ENCODE data around the gene MEGF11. TPM values are rescaled to one million over a fixed set of nuclear protein-coding genes. Genes with fewer than 3 reads are reported as not detected.

Gene MEGF11
- total RNA-seq, 1 donor from 2014 or later: not detected

GRCh38 chr15:66193066-66193465 is 60.5 kb downstream of the MEGF11 start:
- Histone ChIP-seq H3K4me3 (ENCODE audit: low read depth, low read length) (no peak overlapping the region), H3K36me3 (ENCODE audit: control insufficient read depth, insufficient read depth, low read length) (no peaks in the 10 kb centered on the region), H3K27me3 (ENCODE audit: control insufficient read depth, insufficient read depth, low read length) (no peaks in the 10 kb centered on the region)
- TF ChIP-seq CTCF (IDR thresholded peaks at IDR 0.05; ENCODE audit: insufficient read depth, low read length, severe bottlenecking): no peak
- no peak for FAIRE-seq
- DNase-seq (ENCODE audit: low read depth): no peak

- Histone ChIP-seq H3K36me3 (ENCODE audit: control insufficient read depth, insufficient read depth, low read length) (no peaks in the 10 kb centered on the region), H3K27me3 (ENCODE audit: control insufficient read depth, insufficient read depth, low read length) (no peaks in the 10 kb centered on the region), H3K4me3 (ENCODE audit: low read depth, low read length) (no peak overlapping the region)
- TF ChIP-seq CTCF (IDR thresholded peaks at IDR 0.05; ENCODE audit: insufficient read depth, low read length, severe bottlenecking): no peak
- FAIRE-seq: no peak
- DNase-seq (ENCODE audit: low read depth): no peak
These were observed 62.8 kb downstream of the MEGF11 start for GRCh38 chr15:66190746-66191145.

GRCh38 chr15:66189291-66189690 is 64.3 kb downstream of the MEGF11 start:
- no peaks in the 10 kb centered on the region for H3K36me3 ChIP-seq (ENCODE audit: control insufficient read depth, insufficient read depth, low read length)
- no peak for FAIRE-seq
- H3K4me3 ChIP-seq (ENCODE audit: low read depth, low read length): no peak overlapping the region
- no peak for TF ChIP-seq CTCF (IDR thresholded peaks at IDR 0.05; ENCODE audit: insufficient read depth, low read length, severe bottlenecking)
- no peak for DNase-seq (ENCODE audit: low read depth)
- peaks cover 2% of the 10 kb centered on the region for H3K27me3 ChIP-seq (ENCODE audit: control insufficient read depth, insufficient read depth, low read length)

GRCh38 chr15:66188464-66188863 is 65.1 kb downstream of the MEGF11 start:
- DNase-seq (ENCODE audit: low read depth) (no peak), FAIRE-seq (no peak)
- Histone ChIP-seq H3K27me3 (ENCODE audit: control insufficient read depth, insufficient read depth, low read length) (peaks cover 2% of the 10 kb centered on the region), H3K36me3 (ENCODE audit: control insufficient read depth, insufficient read depth, low read length) (no peaks in the 10 kb centered on the region), H3K4me3 (ENCODE audit: low read depth, low read length) (no peak overlapping the region)
- TF ChIP-seq CTCF (IDR thresholded peaks at IDR 0.05; ENCODE audit: insufficient read depth, low read length, severe bottlenecking): no peak

- Histone ChIP-seq H3K4me3 (ENCODE audit: low read depth, low read length) (no peak overlapping the region), H3K36me3 (ENCODE audit: control insufficient read depth, insufficient read depth, low read length) (no peaks in the 10 kb centered on the region), H3K27me3 (ENCODE audit: control insufficient read depth, insufficient read depth, low read length) (peaks cover 4% of the 10 kb centered on the region)
- no peak for TF ChIP-seq CTCF (IDR thresholded peaks at IDR 0.05; ENCODE audit: insufficient read depth, low read length, severe bottlenecking)
- FAIRE-seq: no peak
- DNase-seq (ENCODE audit: low read depth): no peak
These were observed 66.3 kb downstream of the MEGF11 start for GRCh38 chr15:66187271-66187670.

- no peak for DNase-seq (ENCODE audit: low read depth)
- no peaks in the 10 kb centered on the region for H3K36me3 ChIP-seq (ENCODE audit: control insufficient read depth, insufficient read depth, low read length)
- no peak overlapping the region for H3K4me3 ChIP-seq (ENCODE audit: low read depth, low read length)
- FAIRE-seq: no peak
- TF ChIP-seq CTCF (IDR thresholded peaks at IDR 0.05; ENCODE audit: insufficient read depth, low read length, severe bottlenecking): no peak
- H3K27me3 ChIP-seq (ENCODE audit: control insufficient read depth, insufficient read depth, low read length): peaks cover 7% of the 10 kb centered on the region
These were observed 67.3 kb downstream of the MEGF11 start for GRCh38 chr15:66186049-66186825.
